Measurements from ENCODE around the gene SLC7A1. TPM values are rescaled to one million over a fixed set of nuclear protein-coding genes. Genes with fewer than 3 reads are reported as not detected.

The SLC7A1 gene
- total and polyA plus RNA-seq, 2 of the 8 experiments (the other 6 are each of a cell fraction or from before 2014, with no cell fraction given), result 26.8 to 114 TPM

DNA sequence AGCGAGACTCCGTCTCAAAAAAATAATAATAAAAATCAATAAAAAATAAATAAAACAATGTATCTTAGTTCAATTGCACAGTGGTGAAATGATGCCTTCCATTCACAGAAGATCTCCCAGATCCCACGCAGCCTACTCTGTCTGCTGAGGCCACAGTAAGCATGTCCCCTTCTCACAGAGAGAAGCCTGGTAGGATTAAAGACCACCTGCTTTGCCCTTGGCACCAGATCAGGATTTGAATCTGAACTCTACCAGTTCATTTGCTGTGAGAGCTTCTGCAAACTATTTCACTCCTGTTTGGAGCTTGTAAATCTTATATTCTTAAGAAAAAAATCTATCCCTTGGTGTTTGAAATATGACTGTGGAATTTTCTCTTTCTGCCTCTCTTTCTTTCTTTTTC, 2.2 kb upstream of the SLC7A1 start:
- Histone ChIP-seq H2BK120ac (replicated peaks; ENCODE audit: low read depth, low read length) (no peak overlapping the region), H4K20me1 (replicated peaks in 1 of 2; ENCODE audit: control insufficient read depth in 1 of 2, insufficient read depth in 2 of 2, low read length in 2 of 2) (peaks cover 0 to 3% of the 10 kb centered on the region in 2 experiments), H3K79me2 (ENCODE audit: control insufficient read depth in 1 of 2, insufficient read depth in 2 of 2, low read length in 2 of 2) (peaks cover 17 to 25% of the 10 kb centered on the region in 2 experiments), H4K5ac (ENCODE audit: insufficient read length, low read depth, low read length) (no peak overlapping the region), H2BK15ac (ENCODE audit: low read length) (no peak overlapping the region), H3K9me3 (ENCODE audit: insufficient read depth in 2 of 2, low read depth in 1 of 2, low read length in 1 of 2) (no peaks in the 10 kb centered on the region), H2BK12ac (ENCODE audit: low read depth, low read length) (no peak overlapping the region), H3K23ac (ENCODE audit: insufficient read length) (no peak overlapping the region), H3K23me2 (ENCODE audit: low read depth, low read length) (peaks cover 4% of the 10 kb centered on the region; the same call in 1 of the 2 replicates), H4K8ac (ENCODE audit: extremely low read depth, insufficient read depth, low read length) (no peak overlapping the region), H3K4me1 (replicated peaks in 1 of 4; ENCODE audit: control insufficient read depth in 3 of 4, insufficient read depth in 4 of 4, low read length in 3 of 4) (peaks cover 0 to 9% (median 2%) of the 10 kb centered on the region in 4 experiments; a peak in 5 of 7 replicates), H2BK5ac (ENCODE audit: low read depth, low read length) (no peak overlapping the region), H3K14ac (ENCODE audit: insufficient read length) (no peak overlapping the region), H3K36me3 (ENCODE audit: control insufficient read depth in 2 of 4, insufficient read depth in 4 of 4, low read length in 3 of 4) (no peaks in the 10 kb centered on the region), H2AK5ac (ENCODE audit: low read depth, low read length) (no peak overlapping the region), H3K4me2 (ENCODE audit: insufficient read depth in 1 of 2, low read depth in 2 of 2, low read length in 2 of 2) (no peak overlapping the region), H3K9ac (replicated peaks in 1 of 4; ENCODE audit: extremely low read depth in 1 of 4, low read depth in 3 of 4, low read length in 3 of 4) (no peak overlapping the region), H3K4ac (replicated peaks; ENCODE audit: insufficient read length, low read depth, low read length) (no peak overlapping the region), H3K27me3 (replicated peaks in 1 of 4; ENCODE audit: control insufficient read depth in 3 of 4, extremely low read depth in 1 of 4, insufficient read depth in 3 of 4, low read length in 3 of 4) (peaks cover 0 to 2% (median 0%) of the 10 kb centered on the region in 4 experiments; a peak in 1 of 7 replicates), H2BK20ac (ENCODE audit: low read length) (no peak overlapping the region), H3K79me1 (ENCODE audit: low read depth, low read length) (no peaks in the 10 kb centered on the region; the same call in 1 of the 2 replicates), H3K18ac (ENCODE audit: extremely low read depth, low read length) (no peak overlapping the region), H3K56ac (replicated peaks; ENCODE audit: insufficient read length, low read depth, low read length) (no peak overlapping the region), H3K27ac (ENCODE audit: low read depth, low read length) (no peak overlapping the region), H2AFZ (ENCODE audit: low read length) (no peak overlapping the region), H4K91ac (replicated peaks; ENCODE audit: insufficient read length, low read length) (no peak overlapping the region), H3K4me3 (ENCODE audit: extremely low read depth in 1 of 4, insufficient read depth in 2 of 4, low read depth in 3 of 4, low read length in 4 of 4) (no peak overlapping the region)
- CTCF ChIA-PET (ENCODE audit: partially characterized antibody), result interaction anchor here (0.9 kb wide), 1 partner anchor 14 kb away, joined by 4 read pairs; no protein-coding TSS in a partner anchor
- DNase-seq (ENCODE audit: low read depth in 1 of 2, low spot score in 2 of 2) (no peak), FAIRE-seq (no peak)
- 95% methylated on average over 3 of the region's 3 CpGs; no CpG with 5 or more reads in 1 of the 2 experiments for WGBS, 2 experiments (ENCODE audit: extremely low coverage in 1 of 2, insufficient coverage in 1 of 2, insufficient read length in 1 of 2, insufficient replicate concordance in 2 of 2, low coverage in 1 of 2, low lambda C conversion rate in 2 of 2, missing lambda C conversion rate in 1 of 2)
- POLR2A ChIA-PET (ENCODE audit: partially characterized antibody), result no interaction called here

Data from H1 (cell line).